SJSA1 (cell line): Measurements from ENCODE around the gene GOLM1. TPM values are rescaled to one million over a fixed set of nuclear protein-coding genes. Genes with fewer than 3 reads are reported as not detected.

Experiments used
- DNase-seq, 2 experiments: peaks; one replicate each; pipeline ENCODE4 v3.0.0-alpha.2; 2015 to 2020; ENCODE audit warnings: low spot score in 2 of 2, low read depth in 1 of 2
- H3K27ac ChIP-seq: fragments of 250-450 bp; sonication (Bioruptor Pico); 2 replicates; pipeline ENCODE4 v1.5.1; 2020; ENCODE audit warnings: mild to moderate bottlenecking, moderate library complexity
- H3K27me3 ChIP-seq: fragments of 250-450 bp; sonication (Bioruptor Pico); replicated peaks from 2 replicates; pipeline ENCODE4 v1.5.1; 2020; ENCODE audit warnings: mild to moderate bottlenecking, moderate library complexity
- H3K36me3 ChIP-seq: fragments of 250-450 bp; sonication (Bioruptor Pico); 2 replicates; pipeline ENCODE4 v1.5.1; 2020; ENCODE audit warnings: mild to moderate bottlenecking
- H3K4me1 ChIP-seq: fragments of 250-450 bp; sonication (Bioruptor Pico); replicated peaks from 2 replicates; pipeline ENCODE4 v1.6.1; 2021; ENCODE audit warnings: mild to moderate bottlenecking
- H3K4me3 ChIP-seq: fragments of 250-450 bp; sonication (Bioruptor Pico); 2 replicates; pipeline ENCODE4 v1.5.1; 2020; ENCODE audit warnings: mild to moderate bottlenecking
- H3K9me3 ChIP-seq: fragments of 250-450 bp; sonication (Bioruptor Pico); replicated peaks from 2 replicates; pipeline ENCODE4 v1.5.1; 2020; ENCODE audit warnings: mild to moderate bottlenecking
- total RNA-seq: library from RNA; depleted of rRNA; stranded (reverse); fragments of >200 nt; shearing (Covaris generic); gene quantifications from 2 replicates; pipeline ENCODE4 v1.2.3, GENCODE V29; 2014

GOLM1 gene
- total RNA-seq, 1 experiment from 2014 or later, result 37.2 TPM

DNA sequence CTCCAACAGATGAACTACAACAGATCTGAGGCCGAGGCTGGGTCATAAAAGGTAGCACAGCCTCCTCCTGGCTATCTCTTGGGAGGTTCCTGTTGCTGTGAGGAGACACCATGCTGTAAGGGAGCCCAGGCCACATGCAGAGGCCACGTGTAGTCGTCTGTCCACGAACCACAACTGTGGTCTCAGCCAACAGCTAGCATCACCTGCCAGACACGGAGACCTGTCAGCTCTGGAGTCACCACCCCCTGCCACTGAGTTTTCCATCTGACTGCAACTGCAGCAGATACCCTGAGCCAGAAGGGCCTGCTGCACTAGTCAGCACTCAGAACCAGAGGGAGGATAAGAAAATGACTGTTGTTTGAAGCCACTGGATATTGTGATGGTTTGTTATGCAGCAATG, 12.7 kb upstream of the GOLM1 start:
- Histone ChIP-seq H3K36me3 (no peaks in the 10 kb centered on the region), H3K4me1 (peaks cover under 1% of the 10 kb centered on the region; the same call in 1 of the 2 replicates), H3K9me3 (no peaks in the 10 kb centered on the region), H3K27ac (no peak overlapping the region), H3K4me3 (no peak overlapping the region), H3K27me3 (no peaks in the 10 kb centered on the region)
- no peak for DNase-seq

DNA sequence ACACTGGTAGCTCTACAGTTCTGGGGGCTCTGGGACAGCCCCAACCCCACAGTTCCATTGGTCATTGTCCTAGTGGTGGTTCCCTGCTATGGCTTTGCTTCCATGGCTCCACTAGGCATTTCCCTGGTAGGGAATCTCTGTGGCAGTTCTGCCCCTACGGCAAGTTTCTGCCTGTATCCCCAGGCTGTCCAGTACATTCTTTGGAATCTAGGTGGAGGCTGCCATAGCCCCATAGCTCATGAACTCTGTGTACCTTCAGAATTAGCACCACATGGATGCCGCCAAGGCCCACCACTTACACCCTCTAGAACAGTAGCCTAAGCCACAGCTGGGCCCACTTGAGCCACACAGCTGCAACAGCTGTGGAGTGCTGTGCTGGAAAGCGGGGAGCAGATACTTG, 3.3 kb upstream of the GOLM1 start:
- 0 out of 2 replicates have a peak, but pooled peaks cover 4% of the 10 kb centered on the region for H3K9me3 ChIP-seq
- peaks cover 18% of the 10 kb centered on the region for H3K4me1 ChIP-seq
- H3K27ac ChIP-seq, result no peak overlapping the region
- H3K27me3 ChIP-seq, result no peaks in the 10 kb centered on the region
- no peaks in the 10 kb centered on the region for H3K36me3 ChIP-seq
- no peak overlapping the region for H3K4me3 ChIP-seq
- no peak for DNase-seq

DNA sequence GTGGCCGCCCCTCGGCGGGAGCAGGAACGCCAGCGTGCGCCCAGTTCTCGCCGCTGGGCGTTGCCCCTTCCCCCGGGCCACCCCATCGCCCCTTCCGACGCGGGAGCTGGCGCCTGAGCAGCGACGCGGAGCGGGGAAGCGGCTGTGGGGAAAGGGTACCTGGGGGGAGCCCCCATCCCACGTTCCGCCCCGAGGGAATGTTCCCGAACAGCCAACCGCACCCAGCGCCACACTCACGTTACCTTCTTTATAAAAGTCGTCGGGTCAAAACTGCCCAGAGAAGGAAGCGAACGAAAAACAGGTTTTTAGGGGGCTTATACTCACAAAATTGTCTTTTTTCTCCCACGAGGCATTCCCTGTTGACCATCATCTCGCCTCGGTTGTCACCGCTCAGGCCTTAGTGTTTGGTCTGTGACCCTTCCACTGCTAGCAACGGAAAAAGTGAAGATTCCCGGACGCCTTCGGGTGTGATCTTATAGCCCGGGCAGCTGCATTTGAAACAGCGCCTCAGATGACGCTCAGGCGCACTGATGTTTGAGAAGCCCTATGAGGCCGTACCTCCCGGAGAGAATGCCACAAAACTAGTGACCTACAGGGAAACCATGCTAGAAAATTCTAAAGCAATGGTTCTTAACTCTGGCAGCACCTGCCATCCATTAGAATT, 475 bp upstream of the GOLM1 start:
- Histone ChIP-seq H3K27me3 (no peaks in the 10 kb centered on the region), H3K36me3 (no peaks in the 10 kb centered on the region), H3K27ac (peak overlapping the region; percentile 35), H3K4me3 (peak overlapping the region; percentile 95), H3K9me3 (0 out of 2 replicates have a peak, but pooled peaks cover 4% of the 10 kb centered on the region), H3K4me1 (peaks cover 11% of the 10 kb centered on the region)
- peak; percentile 42 to 54 for DNase-seq

DNA sequence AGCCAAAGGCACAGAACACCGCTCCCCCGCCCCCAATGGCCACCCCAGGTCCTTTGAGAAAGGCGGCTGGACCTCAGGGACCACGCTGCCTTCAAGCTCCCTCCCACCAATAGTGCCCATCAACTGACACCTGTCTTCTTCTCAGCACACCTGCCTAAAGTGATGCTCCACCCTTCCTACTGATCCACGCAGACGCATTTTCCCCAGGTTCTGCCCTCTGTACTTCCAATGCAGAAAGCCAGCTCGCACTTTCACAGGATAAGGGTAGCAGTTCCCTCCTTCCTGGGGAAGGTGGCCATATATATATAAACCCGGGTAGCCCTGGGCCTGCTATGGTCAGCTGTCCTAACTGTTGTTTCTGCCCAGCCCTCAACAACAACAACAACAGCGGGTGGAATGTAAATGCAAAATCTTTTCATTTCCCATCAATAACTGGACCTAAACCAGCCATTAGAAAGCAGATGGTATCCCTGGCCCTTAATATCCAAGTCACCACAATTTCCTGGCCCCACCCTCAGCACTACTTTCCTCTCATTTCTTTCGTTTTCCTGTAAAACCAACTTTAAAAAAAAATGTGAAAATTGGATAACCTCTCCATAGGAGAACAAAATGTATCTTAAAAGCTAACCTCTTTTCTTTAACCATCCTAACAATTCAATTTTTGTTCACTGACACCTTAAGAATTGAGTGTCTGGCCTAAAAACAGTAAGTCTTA, 1.7 kb downstream of the GOLM1 start:
- H3K4me1 ChIP-seq, result peaks cover 11% of the 10 kb centered on the region
- H3K27me3 ChIP-seq, result no peaks in the 10 kb centered on the region
- no peaks in the 10 kb centered on the region for H3K36me3 ChIP-seq
- no peak overlapping the region for H3K27ac ChIP-seq
- 0 out of 2 replicates have a peak, but pooled peaks cover 4% of the 10 kb centered on the region for H3K9me3 ChIP-seq
- no peak overlapping the region; the same call in 1 of the 2 replicates for H3K4me3 ChIP-seq
- DNase-seq, result no peak

DNA sequence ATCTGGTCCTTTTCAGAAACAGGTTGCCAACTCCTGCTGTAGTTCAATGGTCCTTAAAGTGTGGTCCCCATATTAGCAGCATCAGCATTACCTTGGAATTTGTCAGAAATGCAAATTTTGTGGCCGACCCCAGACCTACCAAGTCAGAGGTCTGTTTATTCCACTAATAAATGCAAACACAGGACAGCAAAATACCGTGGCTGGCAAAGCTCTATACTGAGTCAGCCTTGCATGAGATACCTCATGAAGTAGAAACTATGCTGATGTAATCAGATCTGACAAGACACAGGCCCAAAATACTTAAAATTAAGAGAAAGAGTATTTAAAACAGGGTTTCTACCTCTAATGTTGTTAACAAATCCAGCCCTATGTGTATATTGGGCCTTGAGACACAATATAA, 3.0 kb downstream of the GOLM1 start:
- H3K9me3 ChIP-seq, result 0 out of 2 replicates have a peak, but pooled peaks cover 4% of the 10 kb centered on the region
- no peaks in the 10 kb centered on the region for H3K27me3 ChIP-seq
- H3K36me3 ChIP-seq, result no peaks in the 10 kb centered on the region
- no peak for DNase-seq
- peaks cover 11% of the 10 kb centered on the region for H3K4me1 ChIP-seq
- no peak overlapping the region for H3K4me3 ChIP-seq
- H3K27ac ChIP-seq, result no peak overlapping the region

DNA sequence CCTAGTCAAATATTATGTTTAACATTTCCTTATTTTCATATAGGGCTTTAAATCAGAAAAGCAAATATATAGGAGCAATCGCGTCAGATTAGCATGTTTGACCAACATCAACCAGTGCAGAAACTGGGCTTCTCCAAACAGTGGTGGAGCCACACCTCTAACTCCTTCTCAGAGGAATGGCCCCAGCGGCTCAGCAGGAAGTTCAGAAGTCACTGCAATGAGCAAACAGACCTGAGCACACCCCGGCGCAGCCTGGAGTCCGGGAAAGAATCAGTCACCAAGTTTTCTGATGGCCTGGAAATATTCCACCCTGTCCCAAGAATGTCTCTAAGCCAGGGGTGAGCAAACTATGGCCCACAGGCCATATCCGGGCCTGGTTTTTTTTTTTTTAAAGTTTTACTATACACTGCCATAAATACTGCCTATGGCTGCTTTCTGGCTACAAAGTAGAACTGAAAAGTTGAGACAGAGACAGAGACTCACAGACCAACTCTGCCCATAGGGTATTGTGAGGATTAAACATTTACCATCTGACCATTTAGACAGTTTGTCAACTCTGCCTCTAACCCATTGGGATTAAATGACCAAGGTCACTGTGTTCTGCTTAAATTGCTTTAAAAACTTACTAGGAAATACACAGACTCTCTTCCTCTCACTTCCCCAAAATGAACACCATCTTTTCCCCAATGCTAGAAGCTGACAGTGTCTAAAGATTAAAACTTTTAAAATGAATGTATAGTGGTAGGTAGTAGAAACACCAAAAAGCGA, 5.4 kb downstream of the GOLM1 start:
- H3K36me3 ChIP-seq, result no peaks in the 10 kb centered on the region
- no peak overlapping the region for H3K27ac ChIP-seq
- H3K9me3 ChIP-seq, result 0 out of 2 replicates have a peak, but pooled peaks cover under 1% of the 10 kb centered on the region
- H3K27me3 ChIP-seq, result no peaks in the 10 kb centered on the region
- peaks cover 5% of the 10 kb centered on the region for H3K4me1 ChIP-seq
- DNase-seq, result no peak
- H3K4me3 ChIP-seq, result no peak overlapping the region

DNA sequence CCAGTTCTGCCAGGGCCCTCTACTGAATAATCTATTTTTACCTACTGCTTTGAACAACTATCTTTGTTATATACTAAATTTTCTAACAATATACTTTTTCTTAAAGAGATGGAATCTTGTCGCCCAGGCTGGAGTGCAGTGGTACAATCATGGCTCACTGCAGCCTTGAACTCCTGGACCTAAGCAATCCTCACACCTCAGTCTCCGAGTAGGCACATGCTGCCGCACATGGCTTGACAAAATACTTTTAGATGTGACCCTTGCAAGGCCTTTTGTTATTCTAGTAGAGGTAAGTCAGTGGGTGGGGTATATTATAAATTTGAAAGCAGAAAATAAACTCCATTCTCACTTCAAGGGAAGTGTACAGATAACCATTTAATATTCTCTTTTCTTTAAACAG, 7.9 kb downstream of the GOLM1 start:
- H3K27me3 ChIP-seq, result no peaks in the 10 kb centered on the region

DNA sequence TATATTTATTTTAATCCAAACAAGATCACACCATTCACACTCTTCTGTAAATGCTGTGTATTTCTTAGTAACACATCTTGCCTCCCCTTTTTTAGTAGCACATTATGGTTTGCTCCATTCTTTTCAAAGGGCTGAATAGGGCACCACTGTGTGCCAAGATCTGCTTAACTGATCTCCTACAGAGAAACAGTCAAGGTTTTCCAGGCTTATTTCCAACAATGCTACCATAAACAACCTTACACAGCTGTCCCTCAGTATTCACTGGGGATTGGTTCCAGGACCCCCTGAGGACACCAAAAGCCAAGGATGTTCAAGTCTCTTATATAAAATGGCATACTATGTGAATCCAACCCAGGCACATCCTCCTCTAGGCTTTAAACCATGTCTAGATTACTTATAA, 16.5 kb downstream of the GOLM1 start:
- no peak overlapping the region for H3K27ac ChIP-seq
- no peaks in the 10 kb centered on the region for H3K27me3 ChIP-seq
- H3K9me3 ChIP-seq, result no peaks in the 10 kb centered on the region
- H3K4me1 ChIP-seq, result no peaks in the 10 kb centered on the region
- DNase-seq, result no peak
- H3K4me3 ChIP-seq, result no peak overlapping the region
- no peaks in the 10 kb centered on the region for H3K36me3 ChIP-seq

More for the DNA sequence above, 7.9 kb downstream of the GOLM1 start:
- Histone ChIP-seq H3K4me1 (no peaks in the 10 kb centered on the region), H3K27ac (no peak overlapping the region), H3K9me3 (no peaks in the 10 kb centered on the region), H3K36me3 (no peaks in the 10 kb centered on the region), H3K4me3 (no peak overlapping the region)
- no peak for DNase-seq

DNA sequence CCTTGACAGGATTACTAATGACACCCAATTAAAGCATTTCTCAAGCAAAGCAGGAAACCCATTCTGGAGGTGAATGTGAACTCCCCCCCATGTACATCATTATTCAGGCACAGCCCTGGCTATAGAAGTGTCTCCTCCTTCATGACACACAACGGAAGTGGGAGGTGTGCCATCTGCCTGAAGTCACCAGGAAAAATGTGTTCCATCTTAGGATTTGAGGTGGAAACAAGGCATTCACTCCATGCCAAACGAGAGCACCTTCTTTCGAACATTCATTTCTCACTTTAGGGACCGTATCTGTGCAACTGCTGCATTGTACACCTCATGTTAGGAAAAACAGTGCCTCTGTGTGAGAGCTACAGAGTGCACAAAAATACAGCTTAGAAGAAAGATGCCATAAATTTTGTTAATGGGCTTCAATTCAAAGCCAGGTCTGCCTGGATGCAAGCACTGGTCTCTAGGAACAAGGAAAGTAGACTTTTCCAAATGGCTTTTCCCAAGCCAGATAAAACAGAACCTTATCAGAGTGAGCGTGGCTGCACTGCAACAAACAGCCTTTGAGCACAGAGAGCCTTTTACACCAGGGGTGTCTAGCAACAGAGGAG, 19.4 kb downstream of the GOLM1 start:
- H3K4me1 ChIP-seq, result no peaks in the 10 kb centered on the region
- H3K9me3 ChIP-seq, result no peaks in the 10 kb centered on the region
- H3K27me3 ChIP-seq, result no peaks in the 10 kb centered on the region
- H3K36me3 ChIP-seq, result no peaks in the 10 kb centered on the region
- no peak for DNase-seq
- H3K27ac ChIP-seq, result no peak overlapping the region
- H3K4me3 ChIP-seq, result no peak overlapping the region

DNA sequence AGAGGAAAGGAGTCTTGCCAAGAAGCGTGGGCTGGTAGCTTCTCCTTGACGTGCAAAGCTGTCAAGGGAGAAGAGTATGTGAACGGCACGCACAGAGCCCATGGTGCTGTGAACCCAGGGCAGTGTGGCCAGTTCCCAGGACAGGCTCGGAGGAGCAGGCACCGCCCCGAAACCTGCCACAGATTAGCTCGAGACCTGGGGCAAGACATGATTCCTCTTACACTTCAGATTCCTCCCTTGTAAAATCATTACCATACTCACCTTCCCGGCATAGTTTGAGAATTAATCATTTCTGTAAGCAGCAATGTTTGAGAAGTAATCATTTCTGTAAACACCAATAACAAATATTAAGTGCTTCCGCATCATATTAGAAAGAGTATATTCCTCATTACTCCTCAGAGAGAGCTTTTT, 19.9 kb downstream of the GOLM1 start:
- DNase-seq, result no peak
- no peaks in the 10 kb centered on the region for H3K36me3 ChIP-seq
- H3K27me3 ChIP-seq, result no peaks in the 10 kb centered on the region
- H3K9me3 ChIP-seq, result no peaks in the 10 kb centered on the region
- H3K4me1 ChIP-seq, result no peaks in the 10 kb centered on the region
- no peak overlapping the region for H3K27ac ChIP-seq
- H3K4me3 ChIP-seq, result no peak overlapping the region

DNA sequence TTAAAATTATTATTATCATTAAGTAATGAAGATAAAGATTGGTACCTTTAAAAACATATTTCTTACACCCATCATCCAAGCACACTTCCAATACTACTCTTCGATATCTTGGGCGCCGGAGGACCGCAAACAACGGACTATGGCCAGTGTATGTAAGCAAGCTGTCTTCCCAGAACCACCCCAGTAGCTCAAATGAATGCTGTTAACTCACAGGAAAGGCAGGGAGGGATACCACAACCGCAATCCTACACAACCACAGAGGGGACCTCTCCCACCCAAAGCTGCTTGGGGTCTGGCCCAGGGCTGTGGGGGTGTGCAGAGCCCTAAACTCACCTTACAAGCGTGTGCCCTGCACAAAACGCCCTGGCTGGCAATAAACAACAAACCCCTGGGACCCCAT, 20.6 kb downstream of the GOLM1 start:
- Histone ChIP-seq H3K9me3 (no peaks in the 10 kb centered on the region), H3K27me3 (no peaks in the 10 kb centered on the region), H3K4me3 (no peak overlapping the region), H3K36me3 (no peaks in the 10 kb centered on the region), H3K27ac (no peak overlapping the region), H3K4me1 (no peaks in the 10 kb centered on the region)
- DNase-seq, result no peak

DNA sequence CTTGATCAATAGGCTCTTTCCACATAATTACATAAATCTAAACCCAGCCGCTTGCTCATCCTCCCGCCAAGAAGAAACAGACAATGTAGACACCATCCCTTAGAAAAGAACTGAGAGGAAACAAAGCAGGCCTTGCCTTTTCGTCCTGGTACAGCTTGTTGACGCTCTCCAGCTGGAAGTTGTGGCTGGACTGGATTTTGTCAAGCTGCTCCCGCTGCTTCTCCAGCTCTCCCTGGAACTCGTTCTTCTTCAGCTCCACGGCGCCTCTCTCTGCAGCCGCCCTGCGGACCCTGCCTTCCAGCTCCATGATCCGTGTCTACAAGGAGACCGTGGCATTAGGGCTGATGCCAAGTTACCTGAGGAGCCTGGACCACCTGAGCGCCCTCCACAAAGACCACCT, 22.1 kb downstream of the GOLM1 start:
- no peak for DNase-seq
- H3K4me1 ChIP-seq, result no peaks in the 10 kb centered on the region
- no peaks in the 10 kb centered on the region for H3K36me3 ChIP-seq
- H3K9me3 ChIP-seq, result no peaks in the 10 kb centered on the region
- no peak overlapping the region for H3K27ac ChIP-seq
- H3K4me3 ChIP-seq, result no peak overlapping the region
- no peaks in the 10 kb centered on the region for H3K27me3 ChIP-seq

DNA sequence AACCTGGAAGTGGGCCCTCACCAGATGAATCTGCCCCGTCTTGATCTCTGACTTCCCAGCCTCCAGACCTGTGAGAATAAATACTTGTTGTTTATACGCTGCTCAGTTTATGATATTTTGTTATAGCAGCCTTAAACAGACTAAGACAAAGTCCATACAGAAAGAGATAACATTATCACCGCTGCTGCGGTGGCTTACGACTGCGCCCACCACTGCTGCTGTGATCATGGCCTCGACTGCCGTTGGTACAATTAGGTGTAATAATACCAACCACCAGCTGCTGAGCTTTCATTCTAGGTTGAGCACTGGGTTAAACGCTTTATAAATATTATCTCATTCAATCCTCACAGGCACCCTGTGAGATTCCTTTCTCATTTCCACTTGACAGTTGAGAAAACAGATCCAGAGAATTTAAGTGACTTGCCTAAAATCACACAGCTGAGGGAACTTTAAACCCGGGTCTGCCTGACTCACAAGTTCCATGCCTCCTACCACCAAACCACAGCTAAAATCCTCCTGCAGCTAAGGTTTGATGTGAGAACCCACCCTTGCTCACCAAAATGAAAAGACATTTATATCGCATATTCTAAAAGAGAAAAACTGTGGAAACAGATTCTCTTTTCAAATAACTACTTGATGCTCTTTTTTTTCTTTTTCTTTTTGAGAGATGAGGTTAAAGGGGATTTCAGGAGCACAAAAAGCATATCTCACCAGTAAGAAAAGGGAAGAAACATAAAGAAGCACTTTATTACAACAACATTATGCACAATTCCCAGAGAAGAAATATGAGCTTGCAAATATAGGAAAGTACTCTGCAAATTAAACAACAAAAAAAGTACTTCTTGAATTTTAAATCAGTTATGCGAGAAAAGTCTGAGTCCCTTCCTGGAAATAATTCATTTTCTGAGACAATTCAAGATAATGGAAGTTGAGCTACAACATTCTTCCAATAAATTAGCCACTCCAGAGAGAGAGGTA, 23.9 kb downstream of the GOLM1 start:
- Histone ChIP-seq H3K9me3 (no peaks in the 10 kb centered on the region), H3K36me3 (peaks cover 4% of the 10 kb centered on the region; the same call in 1 of the 2 replicates), H3K4me1 (no peaks in the 10 kb centered on the region), H3K27me3 (no peaks in the 10 kb centered on the region), H3K4me3 (no peak overlapping the region), H3K27ac (no peak overlapping the region)
- no peak for DNase-seq
